ENCODE measurements around the gene FNBP1L.
"Not testable (repeated sequence)": the region's sequence is repeated elsewhere in the genome, so short reads cannot be mapped to it uniquely, and the experiment has no call there.

FNBP1L gene

DNA sequence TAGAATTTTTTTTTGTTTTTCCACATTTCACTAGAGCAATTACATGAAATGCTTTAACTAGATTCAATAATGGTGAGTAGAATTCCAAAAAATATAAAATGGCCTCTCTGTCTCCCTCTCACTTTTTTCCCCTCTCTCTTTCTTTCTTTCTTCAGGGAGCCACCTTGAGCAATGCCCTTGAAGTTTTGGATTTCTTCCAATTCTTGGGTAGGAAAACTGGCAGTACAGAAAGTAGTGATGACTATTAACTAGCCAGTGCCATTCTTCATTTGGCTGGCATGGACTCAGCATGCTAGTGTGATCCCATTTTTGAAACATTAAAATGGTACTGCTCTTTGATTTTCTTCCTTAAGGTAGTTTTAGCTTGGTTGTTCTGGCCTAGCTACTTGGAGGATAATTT lies 4.5 kb upstream of the FNBP1L start:
- DNase-seq (ENCODE audit: low spot score): no peak

DNA sequence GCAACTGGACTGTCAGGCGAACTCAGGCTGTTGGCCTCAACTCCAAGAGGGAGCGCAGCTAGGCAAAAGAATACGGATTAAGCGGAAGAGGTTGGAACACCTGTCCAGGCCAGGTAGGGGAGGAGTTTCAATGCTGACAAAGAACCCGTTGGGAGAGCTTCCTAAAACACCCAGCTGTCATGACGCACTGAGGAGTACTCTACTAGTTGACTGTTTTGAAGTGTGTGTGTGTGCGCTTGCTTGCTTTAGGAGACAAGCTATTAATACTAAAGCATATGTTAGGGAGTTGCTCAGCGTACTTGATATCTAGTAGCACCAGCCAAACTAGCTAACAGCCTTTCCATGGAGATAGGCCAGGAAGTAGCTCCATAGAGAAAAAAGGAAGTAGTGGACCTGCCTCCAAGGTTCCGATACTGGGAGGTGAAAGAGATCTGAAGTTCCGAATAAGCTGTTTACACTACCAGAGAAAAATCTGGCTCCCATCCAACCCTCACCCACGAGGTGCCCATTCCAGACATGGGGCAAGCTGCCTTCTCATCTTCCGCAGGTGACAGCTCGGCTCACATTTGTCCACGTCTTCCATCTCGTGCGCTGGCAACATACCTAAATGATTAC lies 974 bp upstream of the FNBP1L start:
- DNase-seq (ENCODE audit: low spot score): no peak

DNA sequence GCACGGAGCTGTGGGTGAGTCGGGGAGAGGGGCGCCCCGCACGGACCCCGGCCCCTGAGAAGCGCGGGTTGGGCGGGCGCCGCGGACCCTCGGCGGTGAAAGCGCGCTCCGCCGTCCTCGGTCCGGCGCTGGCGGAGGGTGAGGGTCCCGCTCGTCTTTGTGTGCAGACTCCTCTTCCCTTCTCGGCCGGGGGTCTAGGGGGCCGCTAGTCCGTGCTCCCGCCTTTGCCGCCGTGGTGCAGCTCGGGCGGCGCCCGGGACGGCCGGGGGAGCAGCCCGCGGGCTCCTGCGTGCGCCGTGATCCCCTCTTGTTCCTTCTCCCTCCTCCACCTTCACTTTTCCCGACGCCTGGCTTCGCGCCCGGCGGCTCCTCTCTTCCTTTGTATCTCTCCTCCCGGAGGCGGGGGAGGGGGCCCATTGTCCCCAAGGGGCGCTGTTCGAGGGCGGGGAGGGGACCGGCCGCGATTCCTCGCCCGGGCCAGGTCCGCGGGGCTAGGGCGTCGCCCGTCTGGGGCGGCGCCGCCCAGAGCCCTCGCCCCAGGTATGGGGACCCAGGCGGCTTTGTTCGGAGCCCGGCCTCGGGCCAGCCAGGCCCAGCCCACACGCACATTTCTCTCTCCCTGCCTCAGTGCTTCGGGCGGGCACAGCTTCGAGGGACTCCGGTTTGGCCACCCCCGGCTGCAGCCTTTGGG lies 519 bp downstream of the FNBP1L start:
- no peak for DNase-seq (ENCODE audit: low spot score)

DNA sequence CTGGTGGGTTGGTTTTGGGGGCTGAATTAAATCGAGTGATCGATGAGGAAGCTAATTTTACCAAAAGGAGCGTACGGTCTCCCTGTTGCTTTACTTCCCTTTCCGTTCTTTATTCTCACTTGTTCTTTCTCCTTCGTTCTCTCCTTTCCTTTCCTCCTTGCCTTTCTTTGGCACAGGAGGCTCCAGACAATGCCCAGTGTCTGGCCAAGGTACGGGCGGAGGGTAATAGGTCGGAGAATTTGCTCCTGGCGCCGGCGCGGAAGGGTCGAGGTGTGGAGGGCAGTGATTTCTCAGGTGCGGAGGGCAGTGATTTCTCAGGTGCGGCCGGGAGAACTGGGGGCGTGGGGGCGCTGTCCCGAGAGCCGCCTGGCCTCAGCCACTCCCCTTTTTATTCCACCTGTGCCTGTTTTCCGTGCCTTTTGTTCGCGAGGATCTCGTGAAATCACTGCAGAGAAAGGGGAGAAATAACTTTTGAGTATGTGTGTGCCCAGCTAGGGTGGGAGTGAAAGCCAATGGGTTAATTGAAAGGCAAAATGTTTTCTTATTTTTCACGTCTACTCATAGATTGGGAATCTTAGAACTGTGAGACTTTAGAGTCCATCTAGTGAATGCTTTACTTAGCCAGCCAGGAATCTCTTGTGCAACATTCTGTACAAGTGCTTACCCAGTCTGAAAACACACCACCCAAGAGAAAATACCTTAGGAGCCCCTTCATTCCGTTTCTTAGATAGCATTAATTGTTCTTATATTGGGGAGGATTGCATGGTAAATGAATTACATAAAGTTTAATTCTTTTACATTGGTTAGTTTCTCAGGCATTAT lies 1.3 kb downstream of the FNBP1L start:
- no peak for DNase-seq (ENCODE audit: low spot score)

DNA sequence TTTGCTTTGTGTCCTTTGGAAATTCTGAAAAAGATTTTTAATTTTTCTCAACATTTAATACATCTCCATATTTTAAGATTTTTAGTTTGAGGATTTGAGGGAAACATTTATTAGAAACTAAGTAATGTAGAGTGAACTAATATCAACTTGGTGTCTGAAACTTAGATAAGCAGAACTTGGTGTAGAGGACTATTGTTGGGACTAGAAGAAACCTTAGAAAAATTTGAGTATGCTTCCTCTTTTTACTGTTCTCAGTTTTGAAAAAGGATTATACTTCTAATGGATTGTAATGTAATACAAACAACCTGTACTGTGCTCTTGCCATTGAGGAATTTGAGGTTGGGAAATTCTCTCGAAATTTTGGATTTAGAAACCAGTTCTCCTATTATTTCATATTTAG lies 2.4 kb downstream of the FNBP1L start:
- DNase-seq (ENCODE audit: low spot score): no peak

DNA sequence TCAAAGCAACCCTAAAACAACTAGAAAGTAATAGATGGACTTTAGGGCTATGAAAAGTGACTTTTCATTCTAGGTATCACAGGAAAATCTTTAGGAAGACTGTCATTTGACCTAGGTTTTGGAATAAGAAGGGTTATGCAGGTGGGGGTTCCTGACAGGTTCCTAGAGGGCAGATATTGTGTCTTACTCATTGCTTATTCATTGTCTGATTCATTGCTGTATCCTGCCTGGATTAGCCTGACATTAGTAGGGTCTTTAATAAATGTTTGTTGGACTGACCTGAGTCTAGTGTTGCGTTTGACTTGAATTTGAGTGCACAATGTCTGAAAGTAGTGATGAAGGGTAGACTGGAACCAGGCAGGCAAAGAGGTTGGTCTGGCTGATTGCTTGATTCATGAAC lies 6.0 kb downstream of the FNBP1L start:
- no peak for DNase-seq (ENCODE audit: low spot score)

DNA sequence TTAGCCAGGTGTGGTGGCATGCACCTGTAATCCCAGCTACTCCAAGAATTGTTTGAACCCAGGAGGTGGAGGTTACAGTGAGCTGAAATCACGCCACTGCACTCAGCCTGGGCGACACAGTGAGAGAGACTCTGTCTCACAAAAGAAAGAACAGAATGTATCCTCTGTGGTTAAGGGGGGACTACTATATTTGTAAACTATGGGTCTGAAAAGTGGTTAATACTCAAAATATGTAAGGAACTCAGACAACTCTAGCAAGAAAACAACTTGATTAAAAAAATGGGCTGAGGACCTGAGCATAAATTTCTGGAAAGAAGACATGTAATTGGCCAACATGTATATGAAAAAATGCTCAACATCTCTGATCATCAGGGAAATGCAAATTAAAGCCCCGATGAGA lies 11.2 kb downstream of the FNBP1L start:
- DNase-seq (ENCODE audit: low spot score): no peak

DNA sequence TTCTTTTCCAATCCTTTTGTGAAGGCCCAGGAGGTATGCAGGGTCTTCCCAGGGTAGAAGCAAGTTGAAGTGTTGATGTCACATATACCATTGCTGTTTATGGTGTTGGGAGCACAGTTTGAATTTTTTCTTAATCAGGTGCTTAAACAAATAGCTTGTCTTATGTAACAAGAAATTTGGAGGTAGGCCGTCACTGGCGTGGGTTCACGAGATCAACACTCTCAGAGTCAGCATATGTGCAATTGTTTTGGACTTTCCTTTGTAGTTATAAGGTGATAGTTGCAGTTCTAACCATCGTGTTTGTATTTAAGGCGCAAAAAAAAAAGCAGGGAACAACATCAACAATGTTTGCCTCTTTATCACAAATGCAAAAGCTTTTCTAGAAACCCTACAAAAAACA lies 13.3 kb downstream of the FNBP1L start:
- DNase-seq (ENCODE audit: low spot score): no peak

DNA sequence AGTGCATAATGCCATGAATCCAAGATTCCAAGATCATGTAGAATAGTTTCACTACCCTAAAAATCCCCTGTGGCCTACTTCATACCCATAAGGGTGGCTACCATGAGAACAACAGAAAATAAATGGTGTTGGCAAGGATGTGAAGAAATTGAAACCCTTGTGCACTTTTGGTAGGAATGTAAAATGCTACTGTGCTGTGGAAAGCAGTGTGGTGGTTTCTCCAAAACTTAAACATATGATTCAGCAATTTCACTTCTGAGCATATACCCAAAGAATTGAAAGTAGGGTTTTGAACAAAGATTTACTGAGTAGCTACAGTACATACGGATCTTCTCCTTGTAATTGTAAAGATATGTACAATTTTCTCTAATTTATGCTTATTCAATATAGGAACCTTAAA lies 16.0 kb downstream of the FNBP1L start:
- DNase-seq (ENCODE audit: low spot score): no peak

DNA sequence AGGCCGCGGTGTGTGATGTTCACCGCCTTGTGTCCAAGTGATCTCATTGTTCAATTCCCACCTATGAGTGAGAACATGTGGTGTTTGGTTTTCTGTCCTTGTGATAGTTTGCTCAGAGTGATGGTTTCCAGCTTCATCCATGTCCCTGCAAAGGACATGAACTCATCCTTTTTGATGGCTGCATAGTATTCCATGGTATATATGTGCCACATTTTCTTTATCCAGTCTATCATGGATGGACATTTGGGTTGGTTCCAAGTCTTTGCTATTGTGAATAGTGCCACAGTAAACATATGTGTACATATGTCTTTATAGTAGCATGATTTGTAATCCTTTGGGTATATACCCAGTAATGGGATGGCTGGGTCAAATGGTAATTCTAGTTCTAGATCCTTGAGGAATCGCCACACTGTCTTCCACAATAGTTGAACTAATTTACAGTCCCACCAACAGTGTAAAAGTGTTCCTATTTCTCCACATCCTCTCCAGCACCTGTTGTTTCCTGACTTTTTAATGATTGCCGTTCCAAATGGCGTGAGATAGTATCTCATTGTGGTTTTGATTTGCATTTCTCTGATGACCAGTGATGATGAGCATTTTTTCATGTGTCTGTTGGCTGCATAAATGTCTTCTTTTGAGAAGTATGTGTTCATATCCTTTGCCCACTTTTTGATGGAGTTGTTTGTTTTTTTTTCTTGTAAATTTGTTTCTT lies 17.6 kb downstream of the FNBP1L start:
- DNase-seq (ENCODE audit: low spot score): not testable (repeated sequence)

DNA sequence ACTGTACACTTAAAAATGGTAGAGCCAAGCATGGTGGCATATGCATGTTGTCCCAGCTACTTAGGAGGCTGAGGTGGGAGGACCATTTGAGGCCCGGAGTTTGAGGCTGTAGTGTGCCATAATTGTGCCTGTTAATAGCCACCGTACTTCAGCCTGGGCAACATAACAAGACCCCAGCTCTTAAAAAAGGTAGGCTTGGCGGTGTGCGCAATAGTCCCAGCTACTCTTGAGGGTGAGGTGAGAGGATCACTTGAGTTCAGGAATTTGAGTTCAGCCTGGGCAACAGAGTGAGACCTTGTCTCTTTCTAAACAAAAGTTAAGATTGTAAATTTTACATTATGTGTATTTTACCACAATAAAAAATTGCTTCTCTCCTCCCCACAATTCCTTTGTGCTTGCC lies 19.7 kb downstream of the FNBP1L start:
- DNase-seq (ENCODE audit: low spot score): no peak

DNA sequence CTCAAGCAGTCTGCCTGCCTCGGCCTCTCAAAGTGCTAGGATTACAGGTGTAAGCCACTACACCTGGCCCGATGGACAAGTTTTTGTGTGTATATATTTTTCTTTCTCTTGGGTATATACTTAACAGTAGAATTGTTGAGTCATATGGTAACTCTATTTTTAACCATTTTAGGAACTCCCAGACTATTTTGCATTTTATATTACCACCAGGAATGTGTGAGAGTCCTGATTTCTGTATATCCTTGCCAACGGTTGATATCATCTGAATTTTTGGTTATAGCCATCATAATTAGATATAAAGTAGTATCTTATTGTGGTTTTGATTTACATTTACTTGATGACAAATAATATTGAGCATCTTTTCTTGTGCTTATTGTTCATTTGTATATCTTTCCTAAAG lies 20.7 kb downstream of the FNBP1L start:
- DNase-seq (ENCODE audit: low spot score): no peak

DNA sequence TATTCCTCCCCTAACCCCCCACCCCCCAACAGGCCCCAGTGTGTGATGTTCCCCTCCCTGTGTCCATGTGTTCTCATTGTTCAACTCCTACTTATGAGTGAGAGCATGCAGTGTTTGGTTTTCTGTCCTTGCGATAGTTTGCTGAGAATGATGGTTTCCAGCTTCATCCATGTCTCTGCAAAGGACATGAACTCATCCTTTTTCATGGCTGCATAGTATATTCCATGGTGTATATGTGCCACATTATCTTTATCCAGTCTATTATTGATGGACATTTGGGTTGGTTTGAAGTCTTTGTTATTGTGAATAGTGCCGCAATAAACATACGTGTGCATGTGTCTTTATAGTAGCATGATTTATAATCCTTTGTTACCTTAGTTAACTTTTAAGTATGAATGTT lies 21.3 kb downstream of the FNBP1L start:
- DNase-seq (ENCODE audit: low spot score): not testable (repeated sequence)

DNA sequence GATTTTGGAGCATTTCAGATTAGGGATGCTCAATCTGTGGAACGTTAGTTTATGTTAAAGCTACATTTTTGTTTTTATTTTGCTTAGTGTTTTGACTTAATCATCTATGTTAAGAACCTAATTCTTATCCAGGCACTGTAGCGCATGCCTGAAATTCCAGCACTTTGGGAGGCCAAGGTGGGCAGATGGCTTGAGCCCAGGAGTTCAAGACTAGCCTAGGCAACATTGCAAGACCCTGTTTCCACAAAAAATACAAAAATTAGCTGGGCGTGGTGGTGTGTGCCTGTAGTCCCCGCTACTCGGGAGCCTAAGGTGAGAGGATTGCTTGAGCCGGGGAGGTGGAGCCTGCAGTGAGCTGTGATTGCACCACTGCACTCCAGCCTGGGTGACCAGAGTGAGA lies 23.4 kb downstream of the FNBP1L start:
- no peak for DNase-seq (ENCODE audit: low spot score)

DNA sequence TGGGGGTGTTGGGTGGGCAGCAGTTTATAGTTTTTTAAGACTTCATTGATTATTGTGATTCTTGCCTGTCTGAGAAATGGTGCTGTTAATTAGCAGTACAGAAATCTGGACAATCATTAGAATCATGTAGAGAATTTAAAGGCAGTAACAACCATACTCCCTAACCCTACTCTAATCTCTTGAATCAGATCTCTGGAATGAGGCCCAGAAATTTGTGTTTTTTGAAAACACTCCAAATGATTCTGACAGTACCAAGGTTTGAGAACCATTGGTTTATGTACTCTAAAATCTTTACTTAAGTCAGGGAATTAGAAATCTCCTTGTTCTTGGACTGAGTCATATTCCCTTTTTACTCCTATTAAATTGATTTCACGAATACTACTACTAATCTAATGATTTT lies 24.0 kb downstream of the FNBP1L start:
- no peak for DNase-seq (ENCODE audit: low spot score)

DNA sequence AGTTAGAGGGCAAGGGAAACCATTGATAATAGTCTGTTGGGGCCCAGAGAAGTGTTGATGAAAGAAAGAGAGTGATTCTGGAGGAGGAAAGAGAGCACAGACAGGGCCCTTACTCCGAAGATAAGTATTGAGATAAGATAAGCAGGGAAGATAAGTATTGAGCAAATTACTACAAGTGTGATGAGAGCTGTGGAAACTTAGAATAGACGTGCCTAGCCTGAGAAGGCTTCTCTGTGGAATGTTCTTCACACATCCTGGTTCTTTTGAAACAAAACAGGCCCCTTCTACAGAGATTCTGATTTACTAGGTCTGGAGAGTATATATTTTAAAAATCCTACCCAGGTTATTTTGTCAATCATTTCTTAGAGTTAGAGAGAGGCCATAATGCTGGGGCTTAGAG lies 26.4 kb downstream of the FNBP1L start:
- DNase-seq (ENCODE audit: low spot score): no peak

DNA sequence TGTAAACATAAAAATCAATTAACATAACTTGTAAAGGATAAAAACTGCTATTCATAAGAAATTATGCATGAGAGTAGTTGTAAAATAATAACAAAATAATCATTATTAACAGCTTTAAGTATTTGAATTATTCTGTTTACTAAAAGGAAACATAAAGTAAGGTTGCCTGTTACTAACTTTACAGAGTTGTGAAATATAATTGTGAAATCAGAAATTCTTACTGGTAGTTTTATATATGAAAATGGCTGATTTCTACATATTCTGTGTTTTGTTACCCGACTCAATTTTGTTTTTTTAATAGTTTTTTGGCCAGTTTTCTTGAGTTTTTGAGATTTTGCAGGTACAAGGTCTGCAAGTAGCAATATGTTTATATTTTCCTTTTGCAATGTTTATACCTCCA lies 27.8 kb downstream of the FNBP1L start:
- DNase-seq (ENCODE audit: low spot score): no peak

DNA sequence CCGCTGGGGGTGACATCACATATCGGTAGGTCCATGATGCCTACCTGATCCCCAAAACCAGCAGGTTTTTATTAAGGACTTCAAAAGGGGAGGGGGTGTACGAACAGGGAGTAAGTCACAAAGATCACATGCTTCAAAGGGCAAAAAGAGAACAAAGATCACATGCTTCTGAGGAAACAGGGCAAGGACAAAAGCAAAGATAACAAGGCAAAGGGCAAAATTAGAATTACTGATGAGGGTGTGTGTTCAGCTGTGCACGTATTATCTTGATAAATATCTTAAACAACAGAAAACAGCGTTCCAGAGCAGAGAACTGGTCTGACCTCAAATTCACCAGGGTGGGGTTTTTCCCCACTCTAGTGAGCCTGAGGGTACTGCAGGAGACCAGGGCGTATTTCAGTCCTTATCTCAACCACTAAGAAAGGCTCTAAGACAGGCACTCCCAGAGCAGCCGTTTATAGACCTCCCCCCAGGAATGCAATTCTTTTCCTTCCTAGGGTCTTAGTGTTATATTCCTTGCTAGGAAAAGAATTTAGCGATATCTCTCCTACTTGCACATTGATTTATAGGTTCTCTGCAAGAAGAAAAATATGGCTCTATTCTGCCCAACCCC lies 31.3 kb downstream of the FNBP1L start:
- not testable (repeated sequence) for DNase-seq (ENCODE audit: low spot score)

DNA sequence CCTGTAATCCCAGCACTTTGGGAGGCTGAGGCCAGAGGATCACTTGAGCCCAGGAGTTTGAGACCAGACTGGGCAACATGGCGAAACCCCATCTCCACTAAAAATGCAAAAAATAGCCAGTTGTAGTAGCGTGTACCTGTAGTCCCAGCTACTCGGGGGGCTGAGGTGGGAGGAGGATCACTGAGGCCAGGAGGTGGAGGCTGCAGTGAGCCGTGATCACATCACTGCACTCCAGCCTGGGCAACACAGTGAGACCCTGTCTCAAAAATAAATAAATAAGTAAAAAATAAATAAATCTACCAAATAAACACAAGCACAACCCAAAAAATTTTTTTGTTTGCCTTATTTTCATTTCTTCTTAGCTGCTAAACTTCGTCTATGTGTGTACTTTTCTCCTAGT lies 34.0 kb downstream of the FNBP1L start:
- DNase-seq (ENCODE audit: low spot score): not testable (repeated sequence)

DNA sequence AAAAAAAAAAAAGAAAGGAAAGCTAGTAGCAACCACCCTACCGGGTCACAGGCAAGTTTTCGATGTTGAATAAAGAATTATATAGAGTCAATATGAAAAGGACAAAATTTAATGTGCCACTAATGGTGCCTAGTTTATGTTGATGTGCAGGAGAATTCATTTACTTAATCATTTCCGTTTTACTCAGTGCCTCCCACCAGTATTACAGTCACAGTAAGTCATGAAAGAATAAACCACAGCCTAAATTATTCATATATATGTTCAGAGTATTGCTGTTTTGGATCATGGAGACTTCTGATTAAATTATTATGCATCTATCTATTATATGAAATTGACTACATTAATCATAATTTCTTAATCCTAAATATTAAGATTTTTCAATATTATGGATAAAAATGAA lies 35.3 kb downstream of the FNBP1L start:
- no peak for DNase-seq (ENCODE audit: low spot score)

DNA sequence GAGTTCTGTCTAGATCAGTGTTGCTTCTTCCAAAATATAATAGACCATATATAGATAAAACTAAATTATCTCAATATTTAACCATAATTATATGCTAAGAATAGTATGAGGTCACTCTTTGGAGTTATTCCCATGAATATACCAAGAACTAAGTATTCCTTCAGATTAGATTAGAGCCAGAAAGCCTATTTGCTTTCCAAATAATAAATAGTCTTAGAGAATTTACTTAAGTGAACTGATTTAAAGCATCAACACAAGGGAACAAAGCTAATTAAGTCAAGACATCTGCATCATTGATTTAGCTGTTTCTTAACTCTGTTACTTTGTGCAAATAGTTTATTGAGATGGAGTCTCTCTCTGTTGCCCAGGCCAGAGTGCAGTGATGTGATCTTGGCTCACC lies 35.7 kb downstream of the FNBP1L start:
- DNase-seq (ENCODE audit: low spot score): no peak

DNA sequence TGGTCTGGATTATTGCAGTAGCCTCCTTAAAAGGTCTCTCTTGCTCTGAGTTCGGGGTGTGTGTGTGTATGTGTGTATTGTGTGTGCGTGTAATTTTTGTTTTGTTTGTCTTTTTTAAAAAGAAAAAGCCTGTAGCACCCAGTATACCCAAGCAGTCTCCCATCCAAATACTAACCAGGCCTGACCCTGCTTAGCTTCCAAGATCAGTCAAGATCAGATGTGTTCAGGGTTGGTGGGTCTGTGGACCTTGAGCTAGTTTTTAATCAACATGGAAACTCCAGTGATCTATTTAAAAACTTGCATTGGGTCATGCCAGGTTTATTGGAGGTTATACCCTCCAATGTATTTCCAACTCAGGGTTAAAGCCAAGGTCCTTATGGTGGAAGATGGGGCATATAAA lies 40.3 kb downstream of the FNBP1L start:
- no peak for DNase-seq (ENCODE audit: low spot score)
